RWPE1 (cell line): Measurements from ENCODE around the gene ZFR2.
"Not testable (repeated sequence)": the region's sequence is repeated elsewhere in the genome, so short reads cannot be mapped to it uniquely, and the experiment has no call there.

ENCODE experiments used
- CTCF ChIA-PET: fragments of 350-600 bp; sonication (Branson Sonifier 250); formaldehyde crosslinking; extraction: SDS; loops from one replicate; lab custom pipeline; 2021; lab: Yijun Ruan, JAX
- POLR2A ChIA-PET: fragments of 400-600 bp; formaldehyde crosslinking; extraction: SDS; loops from one replicate; lab custom pipeline; 2020; ENCODE audit warnings: antibody characterized with exemption; ENCODE audit not compliant: low non-redundant PET; lab: Yijun Ruan, JAX
- DNase-seq: peaks from one replicate; pipeline ENCODE4 v3.0.0; 2012; ENCODE audit warnings: low spot score
- H3K27ac ChIP-seq: fragments of 450-650 bp; 2 replicates; pipeline ENCODE4 v1.5.1; 2017
- TF ChIP-seq, protein P1 (sequence below): fragments of 450-650 bp; conservative IDR thresholded peaks from 2 replicates; pipeline ENCODE4 v1.5.1; 2017; ENCODE audit warnings: low read depth, mild to moderate bottlenecking

Gene ZFR2

DNA sequence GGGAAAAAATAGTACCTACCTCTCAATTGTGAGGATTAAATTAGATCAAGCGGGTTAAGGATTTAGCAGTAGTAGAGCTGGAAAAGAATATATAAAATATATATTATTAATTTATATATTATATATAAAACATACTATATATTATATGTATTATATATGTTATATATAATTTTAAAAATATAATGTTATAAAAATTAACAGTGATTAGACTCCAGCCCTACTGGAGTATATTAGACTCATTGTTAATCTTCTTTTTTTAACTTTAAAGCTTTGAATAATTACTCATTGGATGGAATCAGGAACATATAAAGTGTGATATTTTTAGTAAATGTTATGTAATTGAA is 106.7 kb downstream of the ZFR2 start:
- DNase-seq = no peak
- CTCF ChIA-PET = interaction anchor here (0.6 to 0.7 kb wide), 2 partner anchors 62 to 141 kb away, joined by 3 to 6 read pairs; no protein-coding TSS in a partner anchor
- TF ChIP-seq, protein P1, sequence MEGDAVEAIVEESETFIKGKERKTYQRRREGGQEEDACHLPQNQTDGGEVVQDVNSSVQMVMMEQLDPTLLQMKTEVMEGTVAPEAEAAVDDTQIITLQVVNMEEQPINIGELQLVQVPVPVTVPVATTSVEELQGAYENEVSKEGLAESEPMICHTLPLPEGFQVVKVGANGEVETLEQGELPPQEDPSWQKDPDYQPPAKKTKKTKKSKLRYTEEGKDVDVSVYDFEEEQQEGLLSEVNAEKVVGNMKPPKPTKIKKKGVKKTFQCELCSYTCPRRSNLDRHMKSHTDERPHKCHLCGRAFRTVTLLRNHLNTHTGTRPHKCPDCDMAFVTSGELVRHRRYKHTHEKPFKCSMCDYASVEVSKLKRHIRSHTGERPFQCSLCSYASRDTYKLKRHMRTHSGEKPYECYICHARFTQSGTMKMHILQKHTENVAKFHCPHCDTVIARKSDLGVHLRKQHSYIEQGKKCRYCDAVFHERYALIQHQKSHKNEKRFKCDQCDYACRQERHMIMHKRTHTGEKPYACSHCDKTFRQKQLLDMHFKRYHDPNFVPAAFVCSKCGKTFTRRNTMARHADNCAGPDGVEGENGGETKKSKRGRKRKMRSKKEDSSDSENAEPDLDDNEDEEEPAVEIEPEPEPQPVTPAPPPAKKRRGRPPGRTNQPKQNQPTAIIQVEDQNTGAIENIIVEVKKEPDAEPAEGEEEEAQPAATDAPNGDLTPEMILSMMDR = no peak
- POLR2A ChIA-PET = interaction anchor here (0.5 to 0.6 kb wide), 2 partner anchors 72 to 296 kb away, joined by 3 read pairs; no protein-coding TSS in a partner anchor
- H3K27ac ChIP-seq = peak overlapping the region; percentile 96

DNA sequence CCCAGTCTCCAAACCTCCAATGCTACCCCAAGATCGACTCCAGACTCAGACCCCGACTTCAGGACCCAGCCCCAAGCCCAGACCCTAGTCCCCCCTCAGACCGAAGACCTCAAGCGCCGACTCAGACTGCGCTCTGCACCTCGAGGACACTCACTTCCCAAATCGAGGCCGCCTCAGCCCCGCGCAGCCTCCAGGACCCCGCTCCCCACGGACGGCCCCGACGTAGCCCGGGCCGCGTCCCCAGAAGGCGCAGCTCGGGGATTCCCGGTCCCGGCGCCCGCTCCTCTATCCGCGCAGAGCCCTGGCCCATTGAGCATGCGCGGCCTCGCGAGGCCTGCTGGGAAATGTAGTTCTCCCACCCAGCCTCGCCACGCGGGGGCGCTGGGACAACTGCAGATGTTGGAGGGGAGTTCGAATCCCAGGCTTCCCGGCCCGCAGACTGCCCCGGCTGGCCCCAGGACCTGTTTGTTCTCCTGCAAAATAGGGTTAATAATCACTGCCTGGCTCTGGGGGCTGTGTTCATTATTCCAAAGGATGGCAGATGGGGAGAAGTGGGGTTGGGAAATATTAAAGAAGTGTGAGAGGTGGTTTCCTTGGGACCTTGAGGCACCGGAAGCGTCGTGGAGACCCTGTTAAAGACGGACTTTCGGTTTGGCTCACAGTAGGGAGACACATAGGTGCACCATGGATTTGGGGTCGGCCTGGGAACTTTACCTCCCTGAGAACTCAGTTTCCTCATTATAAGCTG is 107.3 kb downstream of the ZFR2 start, which contains the start of gene APBA3:
TSS of gene APBA3 (minus strand) at position 311 of the 748 bp plus-strand sequence. CDS start 1,428 bp downstream, outside the sequence.
- CTCF ChIA-PET = interaction anchor here (0.6 to 0.7 kb wide), 2 partner anchors 63 to 140 kb away, joined by 3 to 6 read pairs; no protein-coding TSS in a partner anchor
- TF ChIP-seq, protein P1 = peak; percentile 75
- POLR2A ChIA-PET = interaction anchor here (0.5 kb wide), 1 partner anchor 72 kb away, joined by 3 read pairs; no protein-coding TSS in a partner anchor
- H3K27ac ChIP-seq = peak within 1 kb of the TSS; percentile 96
- DNase-seq = peak; percentile 90

DNA sequence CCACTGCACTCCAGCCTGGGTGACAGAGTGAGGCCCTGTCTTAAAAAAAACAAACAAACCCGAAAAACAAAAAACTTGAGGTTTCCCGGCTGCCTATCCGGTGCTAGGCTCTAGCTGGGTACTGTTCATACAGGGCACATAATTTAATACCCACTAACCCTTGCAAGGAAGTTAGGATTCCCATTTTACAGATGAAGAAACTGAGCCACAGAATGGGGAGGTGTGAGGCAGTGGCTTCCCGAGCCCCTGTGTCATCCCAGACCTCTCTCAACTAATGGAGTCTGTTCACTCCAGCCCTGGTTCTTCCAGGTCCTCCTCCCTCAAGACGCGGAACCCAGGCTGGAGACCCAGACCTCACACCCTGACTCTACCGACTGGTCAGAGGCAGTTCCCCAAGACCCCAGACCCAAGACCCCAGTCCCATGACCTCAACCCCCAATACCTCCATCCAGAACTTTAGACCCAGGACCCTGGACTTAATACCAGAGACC is 107.9 kb downstream of the ZFR2 start:
- H3K27ac ChIP-seq = peak overlapping the region; percentile 75
- no peak for DNase-seq
- ChIA-PET POLR2A (interaction anchor here (0.6 kb wide), 1 partner anchor 211 kb away, joined by 3 read pairs; no protein-coding TSS in a partner anchor), CTCF (no interaction called here)
- TF ChIP-seq, protein P1 = no peak

GRCh38 chr19:3759482-3760254 is 109.2 kb downstream of the ZFR2 start:
- TF ChIP-seq, protein P1 = no peak
- DNase-seq = no peak
- peak overlapping the region; percentile 75 for H3K27ac ChIP-seq
- CTCF ChIA-PET = interaction anchor here (0.6 to 0.8 kb wide), 3 partner anchors 21 to 381 kb away, joined by 3 to 5 read pairs (median 3); no protein-coding TSS in a partner anchor
- POLR2A ChIA-PET = no interaction called here

DNA sequence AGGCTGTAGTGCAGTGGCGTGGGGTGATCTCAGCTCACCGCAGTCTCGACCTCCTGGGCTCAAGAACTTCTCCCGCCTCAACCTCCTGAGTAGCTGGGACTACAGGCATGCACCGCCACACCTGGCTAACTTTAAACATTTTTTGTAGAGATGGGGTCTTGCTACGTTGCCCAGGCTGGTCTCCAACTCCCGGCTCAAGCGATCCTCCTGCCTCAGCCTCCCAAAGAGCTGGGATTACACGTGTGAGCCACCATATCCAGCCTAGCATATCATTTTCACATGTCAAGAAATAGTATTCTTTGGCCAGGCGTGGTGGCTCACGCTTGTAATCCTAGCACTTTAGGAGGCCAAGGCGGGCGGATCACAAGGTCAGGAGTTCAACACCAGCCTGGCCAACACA is 110.5 kb downstream of the ZFR2 start:
- H3K27ac ChIP-seq, DNase-seq, POLR2A ChIA-PET, CTCF ChIA-PET: not testable (repeated sequence)

- not testable (repeated sequence) for DNase-seq, H3K27ac ChIP-seq
- ChIA-PET CTCF (interaction anchor here (0.7 kb wide), 1 partner anchor 90 kb away, joined by 3 read pairs; no protein-coding TSS in a partner anchor), POLR2A (interaction anchor here (0.6 kb wide), 1 partner anchor 555 kb away, joined by 3 read pairs; no protein-coding TSS in a partner anchor)
Observed at GRCh38 chr19:3757705-3758104, 111.1 kb downstream of the ZFR2 start.
